HG02588 (cell line): Measurements from ENCODE around the gene KRTAP12-4.
"Not testable (repeated sequence)": the region's sequence is repeated elsewhere in the genome, so short reads cannot be mapped to it uniquely, and the experiment has no call there.

Source experiments
- ATAC-seq: cut with Tn5 transposase; IDR thresholded peaks from one replicate; pipeline ENCODE4 v1.9.1; 2021; ENCODE audit warnings: mild to moderate bottlenecking, moderate library complexity; ENCODE audit not compliant: unreplicated experiment

The KRTAP12-4 gene

DNA sequence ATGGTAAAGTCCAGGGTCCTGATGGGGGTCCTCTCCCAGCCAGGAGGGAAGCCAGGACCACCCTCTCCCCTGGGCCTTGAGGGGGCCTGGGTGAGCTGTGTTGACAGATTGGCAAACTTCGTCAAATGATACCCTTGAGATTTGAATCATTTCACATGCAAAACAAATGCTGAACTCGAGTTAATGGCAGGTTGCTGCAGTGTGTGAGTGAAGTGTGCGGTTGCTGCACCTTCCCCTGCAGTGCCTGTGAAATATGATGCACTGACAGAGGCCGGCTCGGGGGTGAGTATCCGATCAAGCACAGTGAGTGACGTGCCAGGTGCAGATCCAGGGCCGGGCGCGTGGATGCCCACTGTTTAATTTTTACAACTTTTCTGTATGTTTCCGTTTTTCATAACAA lies 33.2 kb upstream of the KRTAP12-4 start:
- no peak for ATAC-seq

DNA sequence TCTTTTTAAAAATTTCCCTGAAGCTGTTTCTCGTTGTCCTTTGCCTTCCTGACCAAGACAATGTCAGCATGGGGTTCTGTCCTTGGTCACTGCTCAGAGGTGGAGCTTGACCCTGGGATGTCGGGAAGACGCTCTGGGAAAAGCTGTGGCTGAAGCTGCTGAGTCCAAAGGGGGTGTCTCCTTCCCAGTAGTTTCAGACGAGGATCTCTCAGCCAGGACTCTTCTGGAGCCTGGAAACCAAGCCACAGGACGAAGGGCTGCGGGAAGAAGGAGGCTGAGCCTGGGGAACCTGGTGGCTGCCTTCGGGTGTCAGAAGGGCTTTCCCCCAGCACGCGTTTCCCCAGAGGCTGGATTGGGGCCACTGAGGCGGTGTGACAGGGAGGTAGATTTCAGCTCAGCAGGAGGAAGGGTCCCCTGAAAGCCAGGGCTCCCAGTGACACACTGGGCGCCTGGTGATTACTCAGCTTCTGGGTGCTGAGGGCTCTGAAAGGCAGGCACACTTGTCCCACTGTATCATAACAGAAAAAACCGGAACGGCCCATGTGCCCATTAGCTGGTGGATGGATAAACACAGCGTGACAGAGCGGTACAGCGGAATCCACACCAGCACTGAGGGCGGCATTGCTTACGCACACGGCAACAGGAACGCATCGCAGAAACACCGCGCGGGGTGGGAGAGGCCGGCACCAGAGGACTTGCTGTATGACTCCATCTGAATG lies 32.5 kb upstream of the KRTAP12-4 start:
- ATAC-seq = no peak

DNA sequence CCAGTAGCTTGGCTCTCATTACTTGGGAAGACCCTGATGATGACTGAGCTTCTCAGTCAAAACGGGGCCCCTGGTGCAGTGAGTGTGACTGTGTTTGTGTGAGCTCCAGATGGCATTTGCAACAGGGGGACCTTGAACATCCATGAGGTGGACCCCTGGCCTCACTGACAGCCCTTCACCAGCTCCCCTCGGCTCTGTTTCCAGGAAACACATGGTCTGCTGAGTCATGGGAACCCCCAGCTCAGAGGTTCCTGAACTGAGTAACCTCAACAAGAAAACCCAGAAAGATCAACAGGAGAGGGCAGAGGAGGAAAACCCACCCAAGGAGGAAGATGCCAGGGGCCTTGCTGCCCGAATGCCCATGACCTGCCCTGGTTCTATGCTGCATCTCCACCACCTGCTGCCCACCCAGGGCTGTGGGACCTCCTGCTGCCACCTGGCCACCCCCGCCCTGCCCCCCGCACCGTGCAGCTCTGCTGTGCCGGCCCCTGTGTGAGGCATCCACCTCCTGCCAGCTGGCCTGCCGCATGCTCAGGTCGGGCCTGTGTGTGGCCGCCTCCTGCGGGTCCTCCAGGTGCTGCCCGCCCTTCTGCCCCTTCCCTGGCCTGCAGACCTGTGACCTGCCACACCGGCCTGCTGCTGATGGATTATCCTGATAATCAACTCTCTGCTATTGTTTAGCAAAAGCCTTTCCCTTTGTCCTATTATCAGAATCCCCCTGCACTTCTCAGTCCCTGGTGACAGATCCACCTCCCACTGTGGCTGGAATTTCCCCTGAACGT lies 31.7 kb upstream of the KRTAP12-4 start:
- no peak for ATAC-seq

DNA sequence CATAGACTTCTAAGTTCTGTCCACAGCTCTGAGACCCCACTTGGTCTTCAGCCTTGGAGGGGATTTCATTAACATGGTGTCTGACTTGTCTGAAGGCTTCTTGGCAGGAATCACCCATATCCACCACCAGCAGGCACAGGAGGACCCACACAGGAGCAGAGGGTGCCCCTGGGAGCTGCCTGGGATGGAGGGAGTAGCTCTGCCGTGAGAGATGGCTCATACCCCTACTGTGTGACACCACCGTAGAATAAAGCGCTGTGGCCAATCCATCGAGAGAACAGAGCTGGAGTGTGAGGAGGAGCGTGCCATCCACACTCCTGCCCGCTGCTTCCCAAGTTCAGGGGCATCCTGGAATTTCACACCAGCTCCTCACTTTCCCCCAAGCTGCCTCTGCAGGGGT lies 30.6 kb upstream of the KRTAP12-4 start:
- ATAC-seq = not testable (repeated sequence)

DNA sequence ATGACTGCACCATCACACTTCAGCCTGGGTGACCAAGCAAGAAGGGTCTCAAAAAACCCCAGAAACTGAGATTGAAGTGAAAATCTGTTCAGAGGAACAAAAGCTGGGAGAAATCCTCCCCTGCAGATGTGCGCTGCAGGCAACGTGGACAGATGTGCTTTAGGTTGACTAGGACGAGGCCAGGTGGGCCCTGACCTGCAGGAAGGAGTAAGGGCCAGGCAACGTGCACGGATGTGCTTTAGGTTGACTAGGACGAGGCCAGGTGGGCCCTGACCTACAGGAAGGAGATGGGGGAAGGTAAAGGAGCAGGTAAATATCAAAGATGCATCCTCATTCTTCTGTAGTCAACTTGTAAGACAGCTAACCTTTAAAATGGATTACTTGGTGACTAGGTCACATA lies 30.0 kb upstream of the KRTAP12-4 start:
- no peak for ATAC-seq

DNA sequence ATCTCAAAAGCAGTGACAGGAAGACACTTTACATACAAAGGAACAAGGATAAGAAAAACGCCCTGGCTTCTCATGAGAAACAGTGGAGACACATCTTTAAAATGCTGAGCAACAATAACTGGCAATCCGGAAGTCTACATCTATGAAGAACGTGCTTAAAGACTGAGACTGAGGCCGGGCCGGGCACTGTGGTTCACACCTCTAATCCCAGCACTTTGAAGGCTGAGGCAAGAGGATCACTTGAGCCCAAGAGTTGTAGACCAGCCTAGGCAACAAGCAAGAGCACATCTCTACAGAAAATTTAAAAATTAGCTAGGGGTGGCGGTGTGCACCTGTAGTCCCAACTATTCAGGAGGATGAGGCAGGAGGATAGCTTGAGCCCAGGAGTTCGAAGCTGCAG lies 29.6 kb upstream of the KRTAP12-4 start:
- ATAC-seq = no peak

DNA sequence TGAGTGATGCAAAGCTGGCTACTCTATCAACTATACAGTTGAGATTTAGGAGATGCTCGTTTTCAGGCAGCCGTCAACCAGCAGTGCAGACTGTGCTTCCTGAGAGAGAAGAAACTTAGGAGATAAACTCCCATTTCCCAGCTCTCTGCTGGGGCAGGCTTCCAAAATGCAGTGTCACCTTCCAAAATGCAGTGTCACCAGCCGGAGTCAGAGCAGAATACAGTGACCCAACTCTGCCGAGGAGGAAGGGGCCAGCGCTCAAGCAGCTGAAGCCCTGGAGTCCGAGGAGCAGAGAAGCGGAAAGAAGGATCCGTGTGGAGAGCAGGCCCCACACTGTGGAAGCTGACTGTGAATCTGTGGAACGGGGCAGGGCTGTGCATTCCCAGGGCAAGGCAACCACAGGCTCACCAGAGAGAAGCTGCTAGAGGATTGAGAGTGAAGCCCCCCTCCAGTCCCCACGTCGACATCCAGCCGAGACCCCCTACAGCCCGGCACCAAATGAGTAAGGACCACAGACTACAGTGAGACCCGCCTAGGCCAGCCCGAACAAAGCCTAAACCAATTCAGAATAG lies 28.2 kb upstream of the KRTAP12-4 start:
- no peak for ATAC-seq

DNA sequence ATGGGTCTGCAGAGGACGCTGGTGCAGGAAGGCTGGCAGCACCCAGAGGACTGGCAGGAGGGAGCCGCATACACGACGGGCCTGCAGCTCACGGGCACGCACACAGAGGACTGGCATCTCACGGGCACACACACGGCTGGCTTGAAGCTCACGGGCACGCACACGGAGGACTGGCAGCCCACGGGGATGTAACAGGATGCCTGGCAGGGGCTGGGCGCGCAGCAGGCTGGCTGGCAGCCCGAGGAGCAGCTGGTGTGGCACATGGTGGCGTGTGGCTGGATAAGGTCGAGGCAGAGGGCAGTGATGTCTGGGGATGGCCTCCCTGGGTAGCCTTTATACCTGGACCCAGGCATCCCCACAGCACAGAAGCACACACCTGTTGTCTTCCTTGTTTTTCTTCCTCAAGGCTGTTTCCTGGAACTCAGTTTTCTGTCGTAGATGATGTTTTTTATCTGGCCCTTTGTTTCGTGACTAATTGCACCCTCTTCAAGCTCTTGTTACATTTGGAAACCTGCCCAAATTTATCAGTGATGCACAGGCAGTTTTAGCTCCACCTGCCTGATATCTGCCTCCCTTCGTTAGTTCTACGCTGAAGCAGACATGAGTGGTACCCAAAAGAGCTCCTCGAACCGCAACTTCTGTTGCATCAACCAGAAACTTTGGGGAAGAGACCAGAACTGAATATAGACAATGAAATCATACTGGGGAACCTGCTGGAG lies 27.6 kb upstream of the KRTAP12-4 start, which contains the start of gene KRTAP12-1:
Gene KRTAP12-1, minus strand, starts transcription at position 303 of the 719 bp plus-strand sequence. Its CDS starts 40 bp downstream, at position 263.
- no peak for ATAC-seq

DNA sequence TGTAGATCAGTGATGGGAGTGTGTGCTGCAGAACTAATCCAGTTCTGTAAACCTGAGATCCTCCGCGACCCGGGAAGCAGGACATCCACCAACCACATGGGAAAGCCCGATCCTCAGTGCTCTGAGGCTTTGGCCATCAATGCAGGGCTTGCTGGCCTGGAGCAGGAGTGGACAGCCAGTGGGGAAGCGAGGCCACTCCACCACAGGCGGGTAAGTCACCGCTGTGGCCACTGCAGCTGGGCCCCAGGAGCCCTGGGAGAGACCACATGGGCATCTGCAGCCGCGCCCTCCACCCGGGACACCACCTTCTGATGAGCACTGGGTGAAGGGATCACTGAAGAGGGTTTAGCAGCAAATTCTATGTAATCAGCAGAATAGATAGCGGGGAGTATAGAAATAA lies 26.7 kb upstream of the KRTAP12-4 start:
- ATAC-seq = no peak

DNA sequence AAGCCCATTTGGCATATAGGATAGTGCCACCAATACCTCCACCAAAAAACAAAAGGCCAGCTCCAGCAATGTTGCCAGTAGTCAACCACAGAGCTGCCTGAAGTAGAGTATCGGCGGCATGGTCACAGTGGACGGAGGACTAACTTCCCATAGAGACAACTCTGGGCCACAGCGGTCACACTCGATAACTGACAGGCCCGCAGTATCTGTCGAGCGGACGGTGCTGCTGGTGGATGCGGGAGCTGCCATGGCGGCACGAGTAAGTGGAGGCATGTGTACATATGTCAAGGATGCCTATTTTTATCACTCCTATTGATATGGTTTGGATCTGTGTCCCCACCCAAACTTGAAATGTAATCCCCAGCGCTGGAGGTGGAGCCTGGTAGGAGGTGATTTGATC lies 23.4 kb upstream of the KRTAP12-4 start:
- no peak for ATAC-seq

DNA sequence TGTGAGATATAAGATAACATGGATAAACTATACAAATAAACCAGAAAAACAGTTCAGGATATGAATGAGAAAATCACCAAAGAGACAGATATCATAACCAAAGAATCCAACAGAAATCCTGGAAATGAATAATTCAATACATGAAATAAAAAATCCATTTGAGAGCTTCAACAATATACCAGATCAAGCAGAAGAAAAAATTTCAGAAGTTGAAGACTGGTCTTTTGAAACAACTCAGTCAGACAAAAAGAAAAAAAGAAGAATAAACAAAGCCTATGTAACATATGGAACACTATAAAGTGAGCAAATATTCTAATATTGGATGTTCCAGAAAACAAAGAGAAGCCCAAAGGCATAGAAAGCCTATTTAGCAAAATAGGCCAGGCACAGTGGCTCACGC lies 17.5 kb upstream of the KRTAP12-4 start:
- no peak for ATAC-seq

DNA sequence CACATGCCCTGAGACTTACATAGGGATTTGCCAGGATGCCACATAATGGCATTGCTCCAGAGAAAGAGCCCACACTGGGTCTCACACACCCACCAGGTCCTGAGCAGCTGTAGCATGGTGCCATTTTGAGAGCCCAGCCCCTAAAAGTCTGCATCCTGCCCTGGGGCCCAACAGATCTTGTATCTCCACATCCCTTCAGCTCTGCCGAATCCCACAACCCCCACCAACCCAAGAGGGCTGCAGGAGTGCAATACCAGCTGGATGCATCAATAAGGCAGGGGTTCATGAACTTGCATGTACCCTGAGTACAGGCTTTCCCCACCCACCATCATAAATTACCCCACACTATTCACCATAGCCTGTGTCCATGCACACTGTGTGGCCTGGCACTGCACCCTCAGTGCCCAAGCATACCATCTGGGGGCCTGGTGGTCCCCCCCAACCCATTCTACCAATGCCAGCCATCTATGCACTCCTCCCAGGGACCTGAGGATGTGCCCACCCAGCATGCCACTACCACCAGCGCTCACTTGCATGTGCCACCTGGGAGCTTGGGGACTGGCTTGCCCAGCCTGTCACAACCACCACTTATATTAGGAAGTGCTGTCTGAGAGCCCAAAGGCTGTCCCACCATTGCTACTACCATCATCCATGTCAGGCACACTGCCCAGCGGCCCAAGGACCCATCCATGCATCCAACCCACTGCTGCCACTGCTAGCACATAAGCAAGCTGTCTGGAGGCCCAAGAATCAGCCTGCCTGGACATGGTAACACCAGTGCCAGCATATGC lies 16.4 kb upstream of the KRTAP12-4 start:
- no peak for ATAC-seq

DNA sequence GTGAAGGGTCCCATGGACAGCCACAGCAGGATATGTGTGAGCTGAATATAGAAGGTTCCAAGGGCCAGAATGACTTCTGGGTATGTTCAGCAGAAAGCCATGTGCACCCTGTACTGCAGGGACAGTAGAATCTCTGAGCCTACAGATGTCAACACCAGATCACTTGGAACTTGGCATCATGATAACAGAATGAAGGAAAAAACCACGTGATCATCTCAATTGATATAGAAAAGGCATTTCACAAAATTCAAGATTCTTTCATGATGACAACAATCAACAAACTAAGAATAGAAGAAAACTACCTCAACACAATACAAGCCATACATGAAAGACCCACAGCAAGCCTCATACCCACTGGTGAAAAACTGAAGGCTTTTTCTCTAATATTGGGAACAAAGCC lies 13.2 kb upstream of the KRTAP12-4 start:
- ATAC-seq = no peak

DNA sequence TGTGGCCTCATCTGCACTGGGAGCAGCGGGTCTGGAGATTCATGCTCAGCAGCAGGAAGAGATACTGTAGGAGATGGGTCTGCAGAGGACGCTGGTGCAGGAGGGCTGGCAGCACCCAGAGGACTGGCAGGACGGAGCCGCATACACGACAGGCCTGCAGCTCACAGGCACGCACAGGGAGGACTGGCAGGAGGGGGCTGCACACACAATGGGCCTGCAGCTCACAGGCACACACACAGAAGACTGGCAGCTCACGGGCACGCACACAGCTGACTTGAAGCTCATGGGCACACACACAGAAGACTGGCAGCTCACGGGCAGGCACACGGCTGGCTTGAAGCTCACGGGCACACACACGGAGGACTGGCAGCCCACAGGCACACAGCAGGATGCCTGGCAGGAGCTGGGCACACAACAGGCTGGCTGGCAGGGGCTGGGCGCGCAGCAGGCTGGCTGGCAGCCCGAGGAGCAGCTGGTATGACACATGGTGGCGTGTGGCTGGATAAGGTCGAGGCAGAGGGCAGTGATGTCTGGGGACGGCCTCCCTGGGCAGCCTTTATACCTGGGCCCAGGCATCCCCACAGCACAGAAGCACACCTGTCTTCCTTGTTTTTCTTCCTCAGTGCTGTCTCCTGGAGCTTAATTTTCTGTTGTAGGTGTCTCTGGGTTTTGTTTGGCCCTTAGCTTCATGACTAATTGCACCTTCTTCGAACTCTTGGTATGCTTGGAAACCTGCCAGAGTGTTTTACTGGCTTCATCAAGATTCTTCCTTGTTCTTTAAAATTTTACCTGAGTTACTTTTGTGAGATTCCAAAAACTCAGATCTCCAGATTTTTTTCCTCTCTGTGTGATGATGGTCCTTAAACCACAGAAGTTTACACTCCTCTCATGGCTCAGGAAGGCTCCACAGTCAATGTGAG lies 12.2 kb upstream of the KRTAP12-4 start, which contains the start of gene KRTAP12-2:
Gene KRTAP12-2, minus strand, starts transcription at position 527 of the 920 bp plus-strand sequence. Its CDS starts 41 bp downstream, at position 486.
- ATAC-seq = no peak

DNA sequence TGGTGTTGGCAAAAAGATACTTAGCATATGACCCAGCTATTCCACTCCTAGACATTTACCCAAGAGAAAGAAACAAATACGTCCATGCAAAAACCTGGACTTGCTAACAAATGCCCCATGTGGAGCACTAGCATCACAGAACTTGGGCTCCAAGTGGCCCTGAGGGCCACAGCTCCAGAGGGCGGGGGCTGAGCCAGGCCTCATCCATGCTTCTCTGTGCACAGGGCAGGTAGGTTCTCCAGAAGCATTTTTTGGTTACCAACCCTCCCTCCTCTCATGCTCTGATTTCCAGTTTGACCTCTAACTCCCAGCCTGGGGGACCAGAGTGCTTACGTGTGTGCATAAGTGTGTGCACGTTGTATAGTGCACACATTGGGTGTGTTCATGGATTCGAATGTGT lies 10.2 kb upstream of the KRTAP12-4 start:
- no peak for ATAC-seq

DNA sequence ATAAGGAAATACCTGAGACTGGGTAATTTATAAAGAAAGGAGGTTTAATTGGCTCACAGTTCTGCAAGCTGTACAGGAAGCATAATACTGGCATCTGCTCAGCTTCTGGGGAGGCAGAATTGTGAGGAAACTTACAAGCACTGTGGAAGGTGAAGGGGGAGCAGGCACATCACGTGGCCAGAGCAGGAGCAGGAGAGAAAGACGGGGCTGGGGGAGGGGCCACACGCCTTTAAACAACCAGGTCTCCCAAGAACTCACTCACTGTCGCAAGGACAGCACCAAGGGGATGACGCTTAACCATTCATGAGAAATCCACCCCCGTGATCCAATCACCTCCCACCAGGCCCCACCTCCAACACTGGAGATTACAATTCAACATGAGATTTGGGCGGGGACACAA lies 7.1 kb upstream of the KRTAP12-4 start:
- ATAC-seq = not testable (repeated sequence)

DNA sequence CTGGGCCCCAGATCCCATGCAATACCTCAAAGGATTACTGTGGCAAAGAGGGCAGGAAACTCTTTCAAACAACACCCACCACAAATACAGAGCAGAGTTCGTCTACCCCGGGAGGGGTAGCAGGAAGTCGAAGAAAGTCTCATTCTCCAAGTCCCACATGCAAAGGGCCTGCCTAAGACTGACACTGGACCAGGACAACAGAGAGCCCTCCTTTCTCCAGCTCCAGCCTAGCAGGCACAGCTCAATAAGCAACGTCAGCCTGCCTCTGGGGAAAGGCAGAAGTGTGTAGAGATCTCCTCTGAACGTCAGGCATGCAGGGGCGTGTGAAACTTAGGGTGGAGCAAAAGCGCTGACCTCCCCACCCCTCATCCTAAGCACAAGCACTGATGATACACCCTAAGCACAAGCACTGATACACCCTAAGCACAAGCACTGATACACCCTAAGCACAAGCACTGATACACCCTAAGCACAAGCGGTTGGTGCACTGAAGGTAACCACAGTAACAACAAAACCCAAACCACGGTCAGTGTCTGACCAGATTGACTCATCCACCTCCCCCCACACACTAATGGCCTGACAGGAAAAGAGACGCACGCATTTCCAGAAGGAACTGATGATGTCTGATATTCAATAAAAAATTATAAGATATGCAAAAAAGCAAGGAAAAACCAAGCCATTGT lies 4.6 kb upstream of the KRTAP12-4 start:
- ATAC-seq = no peak

DNA sequence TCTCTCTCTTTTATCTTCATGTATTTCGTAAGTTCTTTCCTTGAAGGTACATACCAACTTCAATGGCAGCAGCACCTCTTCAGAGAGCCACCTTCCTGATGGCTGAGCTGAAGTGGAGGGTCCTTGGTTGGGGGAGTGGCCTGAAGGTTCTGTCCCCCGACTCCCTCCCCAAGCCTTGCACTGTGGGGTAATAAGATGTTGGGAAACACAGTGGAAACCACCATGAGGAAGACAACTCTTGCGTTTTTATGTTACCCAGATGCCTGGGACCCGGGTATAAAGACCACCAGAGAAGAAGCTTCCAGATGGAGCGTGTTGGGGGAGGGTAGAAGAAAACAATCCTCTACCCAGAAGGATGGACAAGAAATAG lies 4.1 kb upstream of the KRTAP12-4 start:
- ATAC-seq = no peak
